ENCODE measurements around the gene ANG.

DNA sequence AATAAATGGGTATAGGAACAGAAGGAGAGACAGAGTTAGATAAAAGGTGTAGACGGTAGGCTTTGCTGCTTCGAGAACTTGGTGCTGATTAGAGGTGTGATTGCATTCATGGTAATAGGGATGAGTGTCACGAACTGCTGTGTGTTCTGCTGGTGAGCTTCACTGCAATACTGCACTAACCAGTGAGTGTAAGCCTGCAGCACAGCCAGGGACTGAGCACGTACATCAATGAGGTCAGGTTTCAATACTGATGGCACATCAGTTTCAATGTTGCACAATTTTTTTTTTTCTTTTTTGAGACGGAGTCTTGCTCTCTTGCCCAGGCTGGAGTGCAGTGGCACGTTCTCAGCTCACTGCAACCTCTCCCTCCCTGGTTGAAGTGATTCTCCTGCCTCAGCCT, 32.2 kb downstream of the ANG start:
- TF ChIP-seq, protein P1, sequence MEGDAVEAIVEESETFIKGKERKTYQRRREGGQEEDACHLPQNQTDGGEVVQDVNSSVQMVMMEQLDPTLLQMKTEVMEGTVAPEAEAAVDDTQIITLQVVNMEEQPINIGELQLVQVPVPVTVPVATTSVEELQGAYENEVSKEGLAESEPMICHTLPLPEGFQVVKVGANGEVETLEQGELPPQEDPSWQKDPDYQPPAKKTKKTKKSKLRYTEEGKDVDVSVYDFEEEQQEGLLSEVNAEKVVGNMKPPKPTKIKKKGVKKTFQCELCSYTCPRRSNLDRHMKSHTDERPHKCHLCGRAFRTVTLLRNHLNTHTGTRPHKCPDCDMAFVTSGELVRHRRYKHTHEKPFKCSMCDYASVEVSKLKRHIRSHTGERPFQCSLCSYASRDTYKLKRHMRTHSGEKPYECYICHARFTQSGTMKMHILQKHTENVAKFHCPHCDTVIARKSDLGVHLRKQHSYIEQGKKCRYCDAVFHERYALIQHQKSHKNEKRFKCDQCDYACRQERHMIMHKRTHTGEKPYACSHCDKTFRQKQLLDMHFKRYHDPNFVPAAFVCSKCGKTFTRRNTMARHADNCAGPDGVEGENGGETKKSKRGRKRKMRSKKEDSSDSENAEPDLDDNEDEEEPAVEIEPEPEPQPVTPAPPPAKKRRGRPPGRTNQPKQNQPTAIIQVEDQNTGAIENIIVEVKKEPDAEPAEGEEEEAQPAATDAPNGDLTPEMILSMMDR (IDR thresholded peaks at IDR 0.05) = no peak
- TF ChIP-seq POLR2A (IDR thresholded peaks at IDR 0.05) = no peak

Measured in right lobe of liver (tissue), 4 donors.